Osteocyte (in vitro differentiated cells): ENCODE results near the gene MMP1. TPM values are rescaled to one million over a fixed set of nuclear protein-coding genes. Genes with fewer than 3 reads are reported as not detected.

Experiments
- DNase-seq: peaks from one replicate; pipeline ENCODE4 v3.0.0; 2021; ENCODE audit warnings: mixed read lengths; ENCODE audit not compliant: unreplicated experiment; ENCODE audit errors: extremely low spot score
- H3K27ac Mint-ChIP-seq: one replicate; pipeline ENCODE4 v1.8.0; 2021; ENCODE audit warnings: mild to moderate bottlenecking, mixed read lengths; ENCODE audit not compliant: unreplicated experiment
- H3K27me3 Mint-ChIP-seq: one replicate; pipeline ENCODE4 v1.8.0; 2021; ENCODE audit warnings: mixed read lengths; ENCODE audit not compliant: unreplicated experiment
- H3K36me3 Mint-ChIP-seq: one replicate; pipeline ENCODE4 v1.8.0; 2021; ENCODE audit warnings: mixed read lengths; ENCODE audit not compliant: unreplicated experiment
- H3K4me1 Mint-ChIP-seq: one replicate; pipeline ENCODE4 v1.8.0; 2021; ENCODE audit warnings: mixed read lengths; ENCODE audit not compliant: unreplicated experiment
- H3K4me3 Mint-ChIP-seq: one replicate; pipeline ENCODE4 v1.8.0; 2021; ENCODE audit warnings: mild to moderate bottlenecking, moderate library complexity, mixed read lengths; ENCODE audit not compliant: unreplicated experiment
- H3K9me3 Mint-ChIP-seq: one replicate; pipeline ENCODE4 v1.8.0; 2021; ENCODE audit warnings: mixed read lengths; ENCODE audit not compliant: unreplicated experiment
- total RNA-seq: library from RNA; stranded (reverse); gene quantifications from 2 replicates; pipeline ENCODE4 v1.2.1, GENCODE V29; 2021
- TF ChIP-seq, protein P1 (sequence below): fragments of 200-600 bp; sonication (generic); IDR thresholded peaks from 2 replicates; pipeline ENCODE4 v1.5.0; 2021; ENCODE audit warnings: antibody characterized with exemption, mild to moderate bottlenecking, moderate library complexity

MMP1 gene
- total RNA-seq, 1 donor from 2014 or later: not detected

DNA sequence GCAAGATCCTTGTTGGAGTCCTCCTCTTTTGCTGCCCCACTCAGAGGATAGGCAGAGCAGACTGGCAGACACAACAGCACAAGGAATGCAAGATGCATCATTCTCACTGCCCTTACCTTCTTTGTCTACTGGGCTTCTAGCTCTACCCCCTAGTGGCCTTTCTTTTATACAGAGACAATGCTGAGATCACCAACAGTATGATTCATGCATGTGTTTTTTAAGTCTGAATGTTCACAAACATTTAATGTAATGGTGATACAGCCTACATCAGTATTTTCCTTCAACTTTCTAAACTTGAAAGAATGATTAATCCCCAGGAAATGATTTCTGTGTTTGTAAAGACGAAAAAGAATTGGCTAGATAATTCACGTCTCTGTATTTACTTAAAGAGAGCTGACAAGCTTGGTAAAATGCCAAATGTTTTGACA, 17.5 kb downstream of the MMP1 start, which contains the start of gene MMP10:
Gene MMP10, minus strand, starts transcription at position 138 of the 428 bp plus-strand sequence. Its CDS starts 37 bp downstream, at position 101.
- Mint-ChIP-seq H3K27me3 (peaks cover 2% of the 10 kb centered on the region), H3K27ac (no peak within 1 kb of the TSS), H3K9me3 (peaks cover 4% of the 10 kb centered on the region), H3K36me3 (no peaks in the 10 kb centered on the region), H3K4me3 (no peak within 1 kb of the TSS), H3K4me1 (peaks cover 9% of the 10 kb centered on the region)
- no peak for DNase-seq
- TF ChIP-seq, protein P1, sequence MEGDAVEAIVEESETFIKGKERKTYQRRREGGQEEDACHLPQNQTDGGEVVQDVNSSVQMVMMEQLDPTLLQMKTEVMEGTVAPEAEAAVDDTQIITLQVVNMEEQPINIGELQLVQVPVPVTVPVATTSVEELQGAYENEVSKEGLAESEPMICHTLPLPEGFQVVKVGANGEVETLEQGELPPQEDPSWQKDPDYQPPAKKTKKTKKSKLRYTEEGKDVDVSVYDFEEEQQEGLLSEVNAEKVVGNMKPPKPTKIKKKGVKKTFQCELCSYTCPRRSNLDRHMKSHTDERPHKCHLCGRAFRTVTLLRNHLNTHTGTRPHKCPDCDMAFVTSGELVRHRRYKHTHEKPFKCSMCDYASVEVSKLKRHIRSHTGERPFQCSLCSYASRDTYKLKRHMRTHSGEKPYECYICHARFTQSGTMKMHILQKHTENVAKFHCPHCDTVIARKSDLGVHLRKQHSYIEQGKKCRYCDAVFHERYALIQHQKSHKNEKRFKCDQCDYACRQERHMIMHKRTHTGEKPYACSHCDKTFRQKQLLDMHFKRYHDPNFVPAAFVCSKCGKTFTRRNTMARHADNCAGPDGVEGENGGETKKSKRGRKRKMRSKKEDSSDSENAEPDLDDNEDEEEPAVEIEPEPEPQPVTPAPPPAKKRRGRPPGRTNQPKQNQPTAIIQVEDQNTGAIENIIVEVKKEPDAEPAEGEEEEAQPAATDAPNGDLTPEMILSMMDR: peak; percentile 57

DNA sequence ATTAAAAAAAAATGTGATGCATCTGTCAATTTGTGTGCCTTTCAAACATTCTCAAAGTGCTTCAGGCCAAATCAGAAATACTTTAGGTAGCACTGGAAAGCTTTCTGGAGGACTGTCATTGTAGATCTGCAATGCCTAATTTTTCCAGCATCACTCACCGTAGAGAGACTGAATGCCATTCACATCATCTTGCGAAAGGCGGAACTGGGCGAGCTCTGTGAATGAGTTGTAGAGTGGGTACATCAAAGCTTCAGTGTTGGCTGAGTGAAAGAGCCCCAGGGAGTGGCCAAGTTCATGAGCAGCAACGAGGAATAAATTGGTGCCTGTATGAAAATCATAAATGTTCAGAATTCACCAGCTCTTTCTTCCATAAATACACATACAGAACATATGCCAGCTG, 21.5 kb downstream of the MMP1 start:
- H3K27me3 Mint-ChIP-seq: peaks cover 2% of the 10 kb centered on the region
- TF ChIP-seq, protein P1: no peak
- no peak overlapping the region for H3K4me3 Mint-ChIP-seq
- H3K36me3 Mint-ChIP-seq: no peaks in the 10 kb centered on the region
- no peaks in the 10 kb centered on the region for H3K9me3 Mint-ChIP-seq
- DNase-seq: no peak
- H3K27ac Mint-ChIP-seq: no peak overlapping the region
- peaks cover 9% of the 10 kb centered on the region for H3K4me1 Mint-ChIP-seq

DNA sequence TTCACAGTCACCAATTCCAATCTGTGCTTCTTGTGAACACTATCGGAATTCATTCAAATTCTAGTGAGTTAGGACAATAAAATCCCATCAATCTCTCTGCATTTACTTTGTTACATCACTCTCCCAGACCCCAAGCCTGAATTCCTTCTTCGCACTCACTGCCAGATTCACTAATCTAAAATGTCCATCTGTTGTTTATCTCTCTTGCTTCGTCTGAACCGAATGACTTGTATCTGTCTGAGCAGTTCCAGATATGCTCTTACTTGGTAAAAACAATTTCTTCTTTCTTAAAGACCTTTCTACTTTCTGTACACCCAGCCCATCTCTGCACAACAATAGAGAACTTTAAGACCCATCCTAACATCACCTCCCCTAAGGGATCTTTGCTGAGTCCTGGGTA, 24.6 kb downstream of the MMP1 start:
- H3K27me3 Mint-ChIP-seq: no peaks in the 10 kb centered on the region
- DNase-seq: no peak
- H3K27ac Mint-ChIP-seq: no peak overlapping the region
- no peak overlapping the region for H3K4me3 Mint-ChIP-seq
- H3K9me3 Mint-ChIP-seq: peaks cover 3% of the 10 kb centered on the region
- H3K4me1 Mint-ChIP-seq: no peaks in the 10 kb centered on the region
- TF ChIP-seq, protein P1: no peak
- no peaks in the 10 kb centered on the region for H3K36me3 Mint-ChIP-seq

DNA sequence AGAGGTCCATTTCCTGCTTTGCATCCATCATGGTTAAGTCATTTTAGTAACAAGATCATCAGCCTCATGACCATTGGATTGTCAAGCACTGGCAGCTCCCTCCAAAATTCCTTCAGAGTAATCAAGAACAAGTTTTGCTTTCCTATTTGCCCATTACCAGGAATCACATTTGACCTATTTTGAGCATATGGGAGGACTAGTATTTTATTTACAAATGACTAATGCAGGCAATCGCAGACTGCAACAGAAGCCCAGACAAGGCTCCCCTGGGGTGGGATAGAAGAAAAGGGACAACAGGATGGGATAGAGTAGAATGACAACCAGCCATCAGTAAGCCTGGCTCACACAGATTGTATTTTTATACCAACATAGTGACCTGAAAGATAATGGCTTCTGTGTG, 26.6 kb downstream of the MMP1 start:
- DNase-seq: no peak
- Mint-ChIP-seq H3K27ac (no peak overlapping the region), H3K9me3 (peaks cover 3% of the 10 kb centered on the region), H3K4me3 (no peak overlapping the region), H3K36me3 (no peaks in the 10 kb centered on the region), H3K27me3 (no peaks in the 10 kb centered on the region), H3K4me1 (no peaks in the 10 kb centered on the region)
- TF ChIP-seq, protein P1: no peak

DNA sequence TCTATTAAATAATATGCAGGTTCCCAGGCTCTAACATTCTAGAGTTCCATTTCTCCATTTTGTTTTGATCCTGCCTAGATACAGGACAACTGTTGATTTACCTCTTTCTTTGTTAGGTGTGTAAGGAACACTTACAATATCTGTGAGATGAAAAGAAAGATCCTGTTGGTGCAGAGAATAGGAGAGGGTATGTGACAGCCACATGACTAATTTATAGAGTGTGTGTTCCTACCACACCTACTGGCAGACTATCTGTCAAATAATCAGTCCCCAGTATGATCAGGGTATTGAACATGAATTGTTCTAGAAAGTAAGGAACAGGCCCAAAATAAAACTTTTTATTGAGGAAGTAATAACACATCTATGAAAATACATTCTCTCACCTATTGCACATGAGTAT, 27.8 kb downstream of the MMP1 start:
- Mint-ChIP-seq H3K27ac (no peak overlapping the region), H3K36me3 (no peaks in the 10 kb centered on the region), H3K27me3 (no peaks in the 10 kb centered on the region), H3K9me3 (peaks cover 3% of the 10 kb centered on the region), H3K4me3 (no peak overlapping the region), H3K4me1 (no peaks in the 10 kb centered on the region)
- DNase-seq: no peak
- TF ChIP-seq, protein P1: no peak
